Stimulated activated naive CD8-positive, alpha-beta T cell treated with anti-CD3 and anti-CD28 coated beads, Interleukin-15, Interleukin-2, amounts not matched to agents 100 ng/mL and 50 ng/mL, for 24 hours (primary cell): ENCODE results near the gene PDPR.
"Not testable (repeated sequence)": the region's sequence is repeated elsewhere in the genome, so short reads cannot be mapped to it uniquely, and the experiment has no call there.

Experiments used
- H3K27ac Mint-ChIP-seq: one replicate; pipeline ENCODE4 v1.8.0; 2021; ENCODE audit warnings: mild to moderate bottlenecking, mixed read lengths
- H3K27me3 Mint-ChIP-seq: one replicate; pipeline ENCODE4 v1.8.0; 2021; ENCODE audit warnings: mixed read lengths
- H3K36me3 Mint-ChIP-seq: one replicate; pipeline ENCODE4 v1.8.0; 2021; ENCODE audit warnings: low read depth, mixed read lengths
- H3K4me1 Mint-ChIP-seq: one replicate; pipeline ENCODE4 v1.8.0; 2021; ENCODE audit warnings: low read depth, mixed read lengths
- H3K4me3 Mint-ChIP-seq: one replicate; pipeline ENCODE4 v1.8.0; 2021; ENCODE audit warnings: mild to moderate bottlenecking, mixed read lengths
- H3K9me3 Mint-ChIP-seq: one replicate; pipeline ENCODE4 v1.8.0; 2021; ENCODE audit warnings: mixed read lengths

The PDPR gene

DNA sequence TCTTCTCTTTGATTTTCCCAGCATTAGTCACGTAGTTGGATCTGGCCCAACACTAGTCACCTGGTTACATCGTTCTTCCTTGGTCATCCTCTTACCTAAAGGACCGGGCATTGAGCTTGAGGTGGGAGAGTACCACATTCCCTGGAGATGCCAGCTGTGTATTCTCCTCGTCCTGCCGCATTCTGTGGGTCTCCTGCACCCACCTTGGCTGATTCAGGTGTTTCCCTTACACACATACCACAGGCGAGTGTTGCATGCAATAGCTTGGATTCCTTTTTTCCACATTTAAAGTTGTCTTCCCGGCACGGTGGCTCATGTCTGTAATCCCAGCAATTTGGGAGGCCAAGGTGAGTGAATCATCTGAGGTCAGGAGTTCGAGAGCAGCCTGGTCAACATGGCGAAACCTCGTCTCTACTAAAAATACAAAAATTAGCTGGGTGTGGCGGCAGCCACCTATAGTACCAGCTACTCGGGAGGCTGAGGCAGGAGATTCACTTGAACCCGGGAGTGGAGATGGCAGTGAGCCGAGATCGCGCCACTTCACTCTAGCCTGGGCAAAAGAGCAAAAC is 37.9 kb downstream of the PDPR start:
- H3K27ac Mint-ChIP-seq = no peak overlapping the region
- H3K4me3 Mint-ChIP-seq = no peak overlapping the region
- no peaks in the 10 kb centered on the region for H3K9me3 Mint-ChIP-seq
- H3K36me3 Mint-ChIP-seq = peaks cover 49% of the 10 kb centered on the region
- no peaks in the 10 kb centered on the region for H3K4me1 Mint-ChIP-seq
- H3K27me3 Mint-ChIP-seq = no peaks in the 10 kb centered on the region

GRCh38 chr16:70152578-70153302 is 38.6 kb downstream of the PDPR start:
- Mint-ChIP-seq H3K27ac (no peak overlapping the region), H3K4me3 (no peak overlapping the region), H3K9me3 (no peaks in the 10 kb centered on the region), H3K36me3 (peaks cover 46% of the 10 kb centered on the region), H3K4me1 (no peaks in the 10 kb centered on the region), H3K27me3 (no peaks in the 10 kb centered on the region)

- H3K27ac Mint-ChIP-seq = not testable (repeated sequence)
Observed at GRCh38 chr16:70154736-70155135, 40.6 kb downstream of the PDPR start.

DNA sequence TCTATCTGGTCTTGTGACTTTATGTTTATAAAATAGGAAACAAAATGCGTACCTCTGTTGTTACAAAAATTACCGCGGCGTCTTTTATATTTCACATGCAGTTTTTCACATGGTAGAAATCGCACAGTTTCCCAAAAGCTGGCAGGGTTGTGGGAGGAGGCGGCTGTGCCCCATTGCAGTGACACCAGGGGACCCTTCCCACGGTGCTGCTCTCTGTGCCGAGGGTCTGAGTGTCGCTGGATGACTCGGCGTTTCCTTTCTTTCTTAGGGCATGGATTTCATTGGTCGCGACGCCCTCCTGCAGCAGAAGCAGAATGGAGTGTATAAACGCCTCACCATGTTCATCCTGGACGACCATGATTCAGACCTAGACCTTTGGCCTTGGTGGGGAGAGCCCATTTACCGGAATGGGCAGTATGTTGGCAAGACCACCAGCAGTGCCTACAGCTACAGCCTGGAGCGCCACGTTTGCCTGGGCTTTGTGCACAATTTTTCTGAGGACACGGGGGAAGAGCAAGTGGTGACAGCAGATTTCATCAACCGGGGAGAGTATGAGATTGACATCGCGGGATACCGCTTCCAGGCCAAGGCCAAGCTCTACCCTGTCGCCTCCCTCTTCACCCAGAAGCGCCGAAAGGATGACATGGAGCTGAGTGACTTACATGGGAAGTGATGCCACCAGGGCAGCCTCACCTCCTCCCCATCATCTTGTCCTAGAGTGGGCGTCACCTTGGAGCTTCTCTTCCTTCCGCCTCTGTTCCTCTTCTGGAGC is 42.3 kb downstream of the PDPR start:
- H3K36me3 Mint-ChIP-seq = peaks cover 26% of the 10 kb centered on the region
- no peak overlapping the region for H3K4me3 Mint-ChIP-seq
- H3K27me3 Mint-ChIP-seq = no peaks in the 10 kb centered on the region
- no peaks in the 10 kb centered on the region for H3K9me3 Mint-ChIP-seq
- no peaks in the 10 kb centered on the region for H3K4me1 Mint-ChIP-seq
- no peak overlapping the region for H3K27ac Mint-ChIP-seq

More at GRCh38 chr16:70154736-70155135, 40.6 kb downstream of the PDPR start:
- not testable (repeated sequence) for H3K27me3 Mint-ChIP-seq, H3K9me3 Mint-ChIP-seq, H3K4me3 Mint-ChIP-seq, H3K4me1 Mint-ChIP-seq
- H3K36me3 Mint-ChIP-seq = peaks cover 36% of the 10 kb centered on the region

DNA sequence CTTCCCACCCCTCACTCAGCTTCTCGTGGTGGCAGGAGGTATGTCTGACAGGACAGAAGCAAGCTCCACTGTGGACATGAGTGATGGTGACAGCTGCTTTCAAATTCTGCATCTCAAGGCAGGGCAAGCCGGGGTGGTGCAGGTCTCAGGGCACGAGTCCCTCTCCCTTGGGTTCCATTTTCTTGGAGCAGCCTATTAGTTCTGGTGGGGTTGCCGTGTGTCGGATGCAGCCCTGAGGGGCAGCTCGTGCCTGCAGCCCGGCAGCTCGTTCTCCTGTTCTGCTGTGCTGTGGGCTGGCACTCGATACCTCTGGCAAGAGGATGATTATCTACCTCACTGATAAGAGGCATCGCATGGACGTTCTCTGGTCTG is 43.0 kb downstream of the PDPR start:
- H3K4me1 Mint-ChIP-seq = no peaks in the 10 kb centered on the region

GRCh38 chr16:70157477-70158260 is 43.5 kb downstream of the PDPR start:
- no peaks in the 10 kb centered on the region for H3K27me3 Mint-ChIP-seq
- peaks cover 19% of the 10 kb centered on the region for H3K36me3 Mint-ChIP-seq
- H3K9me3 Mint-ChIP-seq = no peaks in the 10 kb centered on the region
- no peaks in the 10 kb centered on the region for H3K4me1 Mint-ChIP-seq
- no peak overlapping the region for H3K4me3 Mint-ChIP-seq
- no peak overlapping the region for H3K27ac Mint-ChIP-seq

More for the DNA sequence above, 43.0 kb downstream of the PDPR start:
- H3K27ac Mint-ChIP-seq = no peak overlapping the region
- peaks cover 23% of the 10 kb centered on the region for H3K36me3 Mint-ChIP-seq
- no peak overlapping the region for H3K4me3 Mint-ChIP-seq
- no peaks in the 10 kb centered on the region for H3K27me3 Mint-ChIP-seq
- H3K9me3 Mint-ChIP-seq = no peaks in the 10 kb centered on the region

DNA sequence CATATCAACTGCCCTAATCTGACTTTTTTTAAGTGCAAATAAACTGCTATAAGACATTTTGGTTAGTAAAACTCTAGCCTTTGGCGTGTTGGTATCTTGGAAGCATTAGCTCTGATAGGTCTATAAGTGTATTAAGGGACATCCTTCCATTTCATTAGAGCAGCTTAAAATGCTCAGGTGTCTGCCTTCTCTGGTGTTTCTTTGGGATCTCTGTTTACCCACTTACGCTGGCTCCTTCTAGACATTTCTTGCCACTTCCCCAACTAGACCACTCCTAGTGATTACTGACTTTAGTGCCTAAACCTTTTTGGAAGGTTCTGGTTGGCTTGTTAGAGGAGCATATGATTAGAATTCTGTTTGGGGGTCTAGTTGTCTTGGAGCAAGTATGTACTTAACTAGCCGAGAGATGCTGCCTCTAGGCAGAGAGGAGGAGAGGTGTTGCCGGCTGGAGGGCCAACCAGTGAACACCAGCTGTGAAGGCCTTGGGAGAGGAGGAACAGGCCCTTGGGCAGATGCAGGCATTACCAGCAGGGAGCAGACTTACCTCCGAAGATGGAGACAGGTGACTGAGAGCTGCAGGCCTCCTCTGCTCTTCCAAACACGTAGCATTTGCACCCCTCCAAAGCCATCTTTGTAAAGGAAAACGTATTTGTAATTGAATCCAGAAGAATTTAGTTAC is 44.3 kb downstream of the PDPR start:
- no peaks in the 10 kb centered on the region for H3K9me3 Mint-ChIP-seq
- H3K36me3 Mint-ChIP-seq = peaks cover 12% of the 10 kb centered on the region
- no peak overlapping the region for H3K27ac Mint-ChIP-seq
- H3K4me3 Mint-ChIP-seq = no peak overlapping the region
- no peaks in the 10 kb centered on the region for H3K27me3 Mint-ChIP-seq
- no peaks in the 10 kb centered on the region for H3K4me1 Mint-ChIP-seq

DNA sequence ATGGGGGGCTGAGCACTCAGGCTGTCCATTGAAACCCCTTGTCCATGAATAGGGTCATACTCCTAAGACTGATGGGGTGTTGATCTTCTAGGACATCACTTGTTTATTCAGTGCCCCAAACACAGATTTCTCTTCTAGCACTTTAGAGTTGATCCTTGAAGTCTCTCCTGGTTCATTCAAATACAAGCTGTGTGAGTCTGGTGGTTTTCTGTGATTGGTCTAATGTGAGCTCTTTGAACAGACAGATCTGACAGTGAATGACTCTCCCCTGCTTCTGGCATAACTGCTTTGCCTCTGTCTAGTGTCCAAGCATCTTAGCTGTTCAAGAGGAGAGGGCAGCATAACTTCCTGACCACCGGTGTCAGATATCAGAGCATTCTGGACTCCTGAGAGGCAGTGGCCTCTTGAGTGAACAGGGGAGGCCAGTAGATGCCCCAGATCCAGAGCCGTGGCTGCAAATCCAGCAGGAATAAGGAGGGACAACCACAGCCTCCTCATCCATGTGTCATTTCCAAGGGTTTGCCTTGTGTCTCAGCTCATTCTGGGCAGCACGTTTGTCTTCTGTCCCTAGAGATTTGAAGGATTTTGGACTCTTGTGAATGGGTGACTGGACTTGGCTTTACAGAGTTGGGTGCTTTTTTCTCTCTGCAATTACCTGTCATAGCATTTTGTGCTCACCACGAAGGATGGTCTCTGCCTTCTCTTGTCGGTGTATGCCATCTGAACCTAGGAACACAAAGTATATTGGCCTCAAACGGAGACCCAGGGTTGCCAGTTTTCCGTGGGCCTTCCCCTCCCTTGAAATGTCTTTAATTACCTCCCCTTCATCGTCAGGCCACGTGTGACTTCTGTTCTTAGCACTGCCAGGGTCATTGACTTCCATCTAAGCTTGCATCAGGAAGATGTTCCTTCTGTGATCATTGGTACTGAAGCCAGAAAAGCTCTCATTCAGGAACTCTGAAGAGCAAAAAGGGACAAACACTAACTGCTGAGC is 45.5 kb downstream of the PDPR start:
- no peak overlapping the region for H3K27ac Mint-ChIP-seq
- H3K9me3 Mint-ChIP-seq = no peaks in the 10 kb centered on the region
- no peaks in the 10 kb centered on the region for H3K27me3 Mint-ChIP-seq
- H3K36me3 Mint-ChIP-seq = peaks cover 5% of the 10 kb centered on the region
- no peaks in the 10 kb centered on the region for H3K4me1 Mint-ChIP-seq
- H3K4me3 Mint-ChIP-seq = no peak overlapping the region

GRCh38 chr16:70160388-70160787 is 46.3 kb downstream of the PDPR start:
- Mint-ChIP-seq H3K27me3 (no peaks in the 10 kb centered on the region), H3K4me1 (peaks cover 4% of the 10 kb centered on the region), H3K36me3 (peaks cover 4% of the 10 kb centered on the region), H3K27ac (no peak overlapping the region), H3K4me3 (no peak overlapping the region), H3K9me3 (no peaks in the 10 kb centered on the region)

DNA sequence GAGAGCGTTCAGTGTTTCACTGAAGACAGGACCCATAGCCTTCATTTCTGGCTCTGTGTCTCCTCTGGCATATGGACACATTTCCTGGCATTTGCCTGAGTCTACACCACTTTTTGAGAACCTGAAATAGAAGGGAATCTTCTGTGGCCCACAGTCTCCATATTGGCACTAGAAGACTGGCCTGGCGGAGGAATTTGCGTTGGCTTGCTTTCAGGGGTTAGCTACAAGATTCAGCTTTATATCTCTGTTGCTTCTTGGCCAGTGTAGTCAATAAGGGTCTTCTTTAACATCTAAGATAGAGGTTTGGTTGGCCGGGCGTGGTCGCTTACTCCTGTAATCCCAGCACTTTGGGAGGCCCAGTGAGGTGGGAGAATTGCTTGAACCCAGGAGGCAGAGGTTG is 46.7 kb downstream of the PDPR start:
- Mint-ChIP-seq H3K27me3 (no peaks in the 10 kb centered on the region), H3K36me3 (peaks cover 4% of the 10 kb centered on the region), H3K9me3 (no peaks in the 10 kb centered on the region), H3K4me1 (peaks cover 4% of the 10 kb centered on the region), H3K4me3 (no peak overlapping the region), H3K27ac (no peak overlapping the region)

GRCh38 chr16:70161350-70161749 is 47.2 kb downstream of the PDPR start:
- Mint-ChIP-seq H3K9me3 (no peaks in the 10 kb centered on the region), H3K27ac (no peak overlapping the region), H3K4me3 (no peak overlapping the region), H3K4me1 (peaks cover 4% of the 10 kb centered on the region), H3K36me3 (peaks cover 4% of the 10 kb centered on the region), H3K27me3 (no peaks in the 10 kb centered on the region)

GRCh38 chr16:70162041-70162451 is 47.9 kb downstream of the PDPR start:
- no peaks in the 10 kb centered on the region for H3K27me3 Mint-ChIP-seq
- no peak overlapping the region for H3K4me3 Mint-ChIP-seq
- no peaks in the 10 kb centered on the region for H3K9me3 Mint-ChIP-seq
- H3K4me1 Mint-ChIP-seq = peaks cover 4% of the 10 kb centered on the region
- peaks cover 4% of the 10 kb centered on the region for H3K36me3 Mint-ChIP-seq
- no peak overlapping the region for H3K27ac Mint-ChIP-seq

- Mint-ChIP-seq H3K4me3 (no peak overlapping the region), H3K36me3 (peaks cover 4% of the 10 kb centered on the region), H3K27ac (no peak overlapping the region), H3K27me3 (no peaks in the 10 kb centered on the region), H3K4me1 (peaks cover 4% of the 10 kb centered on the region), H3K9me3 (no peaks in the 10 kb centered on the region)
Observed at GRCh38 chr16:70163596-70163995, 49.5 kb downstream of the PDPR start.
